GM10266 (cell line): ENCODE measurements around the gene SLC5A6.
"Not testable (repeated sequence)": the region's sequence is repeated elsewhere in the genome, so short reads cannot be mapped to it uniquely, and the experiment has no call there.

Experiments used
- DNase-seq: peaks from one replicate; pipeline ENCODE4 v3.0.0; 2012; ENCODE audit errors: extremely low spot score
- TF ChIP-seq, protein P1 (sequence below): IDR thresholded peaks from 2 replicates; pipeline ENCODE4 v1.5.1; 2012; ENCODE audit warnings: mild to moderate bottlenecking, low read depth; ENCODE audit not compliant: control insufficient read depth, insufficient read depth; ENCODE audit errors: missing control alignments

Gene SLC5A6

DNA sequence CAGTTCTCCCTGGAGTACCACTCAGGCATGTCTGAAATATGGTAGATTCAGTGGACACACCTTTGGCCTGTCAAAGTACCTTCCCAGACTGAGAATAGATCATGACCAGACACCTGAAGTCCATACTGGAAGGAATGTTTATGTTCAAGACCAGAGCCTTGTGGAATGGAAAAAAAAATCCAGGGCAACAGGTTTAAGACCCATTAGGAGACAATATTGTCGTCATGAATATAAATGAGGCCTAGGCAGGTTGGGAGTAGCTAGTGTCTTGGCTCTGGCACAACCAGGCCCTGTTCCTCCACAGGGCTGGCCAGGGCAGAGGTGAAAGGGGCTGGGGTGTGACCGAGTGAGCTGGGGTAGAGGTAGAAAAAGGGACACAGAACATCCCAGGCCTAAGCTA, 13.4 kb downstream of the SLC5A6 start:
- TF ChIP-seq, protein P1, sequence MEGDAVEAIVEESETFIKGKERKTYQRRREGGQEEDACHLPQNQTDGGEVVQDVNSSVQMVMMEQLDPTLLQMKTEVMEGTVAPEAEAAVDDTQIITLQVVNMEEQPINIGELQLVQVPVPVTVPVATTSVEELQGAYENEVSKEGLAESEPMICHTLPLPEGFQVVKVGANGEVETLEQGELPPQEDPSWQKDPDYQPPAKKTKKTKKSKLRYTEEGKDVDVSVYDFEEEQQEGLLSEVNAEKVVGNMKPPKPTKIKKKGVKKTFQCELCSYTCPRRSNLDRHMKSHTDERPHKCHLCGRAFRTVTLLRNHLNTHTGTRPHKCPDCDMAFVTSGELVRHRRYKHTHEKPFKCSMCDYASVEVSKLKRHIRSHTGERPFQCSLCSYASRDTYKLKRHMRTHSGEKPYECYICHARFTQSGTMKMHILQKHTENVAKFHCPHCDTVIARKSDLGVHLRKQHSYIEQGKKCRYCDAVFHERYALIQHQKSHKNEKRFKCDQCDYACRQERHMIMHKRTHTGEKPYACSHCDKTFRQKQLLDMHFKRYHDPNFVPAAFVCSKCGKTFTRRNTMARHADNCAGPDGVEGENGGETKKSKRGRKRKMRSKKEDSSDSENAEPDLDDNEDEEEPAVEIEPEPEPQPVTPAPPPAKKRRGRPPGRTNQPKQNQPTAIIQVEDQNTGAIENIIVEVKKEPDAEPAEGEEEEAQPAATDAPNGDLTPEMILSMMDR: no peak
- no peak for DNase-seq

DNA sequence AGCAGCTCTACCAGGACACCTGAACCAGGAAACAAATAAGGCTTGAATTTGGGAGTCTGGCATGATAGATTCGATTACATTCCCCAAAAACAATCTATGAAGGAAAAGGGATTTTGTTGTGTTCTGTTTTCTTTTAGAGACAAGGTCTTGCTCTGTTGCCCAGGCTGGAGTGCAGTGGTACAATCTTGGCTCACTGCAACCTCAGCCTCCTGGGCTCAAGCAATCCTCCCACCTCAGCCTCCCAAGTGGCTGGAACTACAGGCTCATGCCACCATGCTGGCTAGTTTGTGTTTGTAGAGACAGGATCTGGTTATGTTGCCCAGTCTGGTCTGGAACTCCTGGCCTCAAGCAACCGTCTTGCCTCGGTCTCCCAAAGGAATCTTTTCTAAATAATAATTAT, 14.0 kb downstream of the SLC5A6 start:
- DNase-seq: not testable (repeated sequence)

DNA sequence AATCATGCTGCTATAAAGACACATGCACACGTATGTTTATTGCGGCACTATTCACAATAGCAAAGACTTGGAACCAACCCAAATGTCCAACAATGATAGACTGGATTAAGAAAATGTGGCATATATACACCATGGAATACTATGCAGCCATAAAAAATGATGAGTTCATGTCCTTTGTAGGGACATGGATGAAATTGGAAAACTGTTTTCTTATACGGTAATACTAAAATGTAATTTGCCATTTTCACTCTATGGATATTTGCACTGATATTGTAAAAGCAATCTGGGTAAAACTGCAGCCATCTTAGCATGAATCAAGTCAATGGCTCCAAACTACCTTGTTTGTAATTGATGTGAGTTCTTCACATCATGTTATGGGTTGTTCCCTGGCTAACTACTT, 16.3 kb downstream of the SLC5A6 start:
- DNase-seq: not testable (repeated sequence)

DNA sequence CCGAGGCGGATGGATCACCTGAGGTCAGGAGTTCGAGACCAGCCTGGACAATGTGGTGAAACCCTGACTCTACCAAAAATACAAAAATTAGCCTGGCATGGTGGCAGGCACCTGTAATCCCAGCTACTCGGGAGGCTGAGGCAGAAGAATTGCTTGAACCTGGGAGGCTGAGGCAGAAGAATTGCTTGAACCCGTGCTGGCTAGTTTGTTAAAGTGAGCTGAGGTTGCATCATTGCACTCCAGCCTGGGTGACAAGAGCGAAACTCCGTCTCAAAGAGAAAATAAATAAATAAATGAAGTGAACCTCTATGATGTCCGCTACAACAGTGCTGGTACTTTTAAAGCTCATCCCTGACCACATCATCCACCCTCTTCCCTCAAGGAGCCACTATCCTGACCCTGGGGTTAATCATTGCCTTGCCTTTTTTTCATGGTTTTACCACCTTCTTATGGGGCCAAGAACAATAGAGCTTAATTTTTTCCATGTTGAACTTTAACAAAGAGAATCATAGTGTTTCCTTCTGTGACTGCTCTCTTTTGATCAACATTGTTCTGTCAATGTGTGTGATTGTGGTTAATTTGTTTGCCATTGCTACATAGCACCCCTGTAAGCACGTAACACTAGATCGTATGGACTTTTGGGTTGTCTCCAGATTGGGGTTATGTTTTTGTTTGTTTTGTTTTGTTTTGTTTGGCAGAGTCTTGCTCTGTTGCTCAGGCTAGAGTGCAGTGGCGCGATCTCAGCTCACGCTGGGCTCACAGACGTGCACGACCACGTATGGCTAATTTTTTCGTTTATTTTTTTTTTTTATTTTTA, 17.3 kb downstream of the SLC5A6 start:
- DNase-seq: no peak
- TF ChIP-seq, protein P1: no peak

DNA sequence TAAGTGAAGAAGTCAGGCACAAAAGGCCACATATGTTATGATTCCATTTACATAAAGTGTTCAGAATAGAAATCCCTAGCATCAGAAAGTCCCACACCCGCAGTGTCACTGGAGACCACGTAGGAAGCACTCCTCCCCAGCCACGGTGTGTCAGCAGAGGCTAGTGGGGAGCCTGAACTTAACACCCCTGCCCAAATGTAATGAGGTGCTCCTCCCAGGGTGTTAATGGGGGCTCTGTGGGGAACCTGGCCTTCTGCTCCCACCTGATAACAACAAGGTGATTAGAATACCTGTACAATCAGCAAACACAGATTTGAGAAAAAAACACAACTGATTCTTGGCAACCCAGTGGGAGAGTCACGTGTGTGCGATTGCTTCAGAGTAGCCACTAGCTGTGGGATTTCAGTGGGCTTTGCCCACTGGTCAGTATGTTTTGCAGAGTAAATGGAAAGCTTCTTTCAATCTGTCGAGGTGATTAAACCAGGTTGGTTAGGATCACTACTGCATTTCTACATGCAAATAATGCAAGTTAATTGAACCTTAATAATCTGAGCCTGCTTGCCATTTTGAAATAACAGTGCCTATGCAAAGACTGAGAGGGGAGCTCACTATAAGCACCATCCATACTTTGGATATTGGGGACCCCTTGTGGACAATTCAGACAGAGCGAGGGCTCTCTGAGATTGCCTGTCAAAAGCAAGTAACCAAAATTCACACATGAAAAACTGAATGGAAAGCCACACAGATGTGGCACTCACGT, 20.8 kb downstream of the SLC5A6 start:
- DNase-seq: peak; percentile 63
- TF ChIP-seq, protein P1: peak; percentile 64

DNA sequence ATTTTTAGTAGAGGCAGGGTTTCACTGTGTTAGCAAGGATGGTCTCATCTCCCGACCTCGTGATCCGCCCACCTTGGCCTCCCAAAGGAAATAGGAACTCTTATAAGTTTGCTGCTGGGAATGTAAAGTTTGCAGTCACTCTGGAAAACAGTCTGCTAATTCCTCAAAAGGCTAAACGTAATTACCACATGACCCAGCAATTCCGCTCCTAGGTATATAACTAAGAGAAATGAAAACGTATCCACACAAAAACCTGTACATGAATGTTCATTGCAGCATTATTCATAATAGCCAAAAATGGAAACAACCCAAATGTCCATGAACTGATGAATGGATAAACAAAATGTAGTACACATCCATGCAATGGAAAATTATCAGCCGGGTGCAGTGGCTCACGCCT, 22.1 kb downstream of the SLC5A6 start:
- TF ChIP-seq, protein P1: no peak
- DNase-seq: no peak

DNA sequence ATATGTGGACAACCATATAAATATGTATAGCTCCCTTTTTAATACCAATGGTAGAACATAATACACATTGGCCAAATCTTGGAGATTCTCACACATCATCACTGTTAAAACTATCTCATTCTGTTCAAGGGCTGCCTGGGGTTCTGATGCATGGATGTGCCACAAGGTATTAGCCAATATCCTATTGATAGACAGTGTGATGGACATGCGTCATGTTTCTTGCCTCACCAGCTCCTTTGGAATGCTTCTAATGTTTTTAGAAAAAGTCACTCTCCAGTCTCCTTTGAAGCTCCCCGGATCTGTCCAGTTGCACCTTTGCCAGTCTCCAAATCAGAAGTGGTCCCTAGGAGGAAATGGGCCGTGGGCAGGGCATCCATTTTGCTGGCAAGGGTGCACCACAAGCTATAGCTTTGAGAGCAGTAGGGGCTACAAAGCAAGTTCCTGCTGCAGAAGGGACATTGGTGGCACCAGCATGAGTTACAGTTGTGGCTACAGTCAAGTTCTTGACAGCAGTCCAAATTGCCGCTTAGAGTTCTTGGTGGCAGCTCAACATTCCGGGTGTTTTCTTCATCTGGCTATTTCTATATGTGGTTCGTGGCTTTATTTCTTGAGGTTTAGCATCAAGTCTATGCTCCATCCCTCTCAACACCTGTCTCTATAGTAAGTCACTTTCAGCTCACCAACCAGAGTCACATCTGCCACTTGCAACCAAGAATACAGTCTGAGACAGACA, 25.3 kb downstream of the SLC5A6 start:
- TF ChIP-seq, protein P1: no peak
- DNase-seq: no peak

DNA sequence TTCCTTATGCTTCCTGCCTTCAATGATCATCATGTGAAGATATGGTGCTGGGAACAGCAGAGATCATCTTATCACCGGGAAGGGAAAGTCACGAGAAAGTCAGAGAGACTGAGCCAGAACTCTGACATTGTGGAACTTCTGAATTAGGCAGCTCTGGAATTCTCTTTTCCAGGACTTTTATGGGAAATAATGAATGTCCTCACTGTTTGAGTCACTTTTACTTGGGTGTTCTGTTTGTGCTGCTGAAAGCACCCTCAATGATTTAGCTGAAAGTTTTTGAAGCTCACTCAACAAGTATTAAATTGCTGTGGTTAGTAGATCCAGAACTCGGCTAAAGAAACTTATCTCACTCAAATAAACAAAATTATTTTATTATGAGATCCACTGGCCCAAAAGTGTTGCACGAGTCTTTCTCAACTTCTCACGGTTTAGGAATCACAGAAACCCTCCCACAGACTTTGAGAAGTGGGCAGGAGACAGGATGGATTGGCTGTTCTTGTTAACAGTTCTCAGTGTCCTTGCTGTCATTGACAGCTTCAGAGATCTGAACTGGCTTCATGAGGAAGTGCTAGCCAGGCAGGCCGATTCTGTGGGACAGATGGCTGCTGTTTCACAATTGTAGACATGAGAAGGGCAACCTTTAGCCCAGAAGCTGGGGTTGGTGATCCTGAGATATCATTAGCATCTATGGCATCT, 26.6 kb downstream of the SLC5A6 start:
- TF ChIP-seq, protein P1: no peak
- no peak for DNase-seq
